SU-DHL-6 (cell line): ENCODE measurements around the gene CFAP68.

ENCODE experiments used
- H2AFZ ChIP-seq: fragments of 200-600 bp; sonication (generic); 2 replicates; pipeline ENCODE4 v1.6.1; 2014; ENCODE audit warnings: low read depth, mild to moderate bottlenecking, moderate library complexity, mixed read lengths, antibody characterized with exemption, low read length; ENCODE audit not compliant: severe bottlenecking
- H3F3A ChIP-seq: fragments of 200-600 bp; shearing (Covaris generic); 2 replicates; pipeline ENCODE4 v1.6.0; 2016; ENCODE audit warnings: antibody characterized with exemption, mild to moderate bottlenecking; ENCODE audit not compliant: insufficient read depth
- H3K27ac ChIP-seq: fragments of 200-600 bp; sonication (generic); 2 replicates; pipeline ENCODE4 v1.5.1; 2016; ENCODE audit warnings: low read depth, mild to moderate bottlenecking, low read length, moderate library complexity, mixed read lengths
- H3K27me3 ChIP-seq: fragments of 200-600 bp; sonication (generic), shearing (Covaris generic); 2 replicates; pipeline ENCODE4 v1.6.0; 2014; ENCODE audit warnings: mild to moderate bottlenecking, low read length
- H3K36me3 ChIP-seq: fragments of 200-600 bp; sonication (generic); 2 replicates; pipeline ENCODE4 v1.6.1; 2014; ENCODE audit warnings: mild to moderate bottlenecking, low read length, mixed read lengths
- H3K4me2 ChIP-seq: fragments of 300-600, 200-600 bp; shearing (Covaris generic), sonication (generic); 2 replicates; pipeline ENCODE4 v1.6.0; 2014; ENCODE audit warnings: low read length, low read depth, mild to moderate bottlenecking; ENCODE audit not compliant: poor library complexity, severe bottlenecking
- H3K4me3 ChIP-seq: fragments of 200-600 bp; sonication (generic); 2 replicates; pipeline ENCODE4 v1.5.1; 2014; ENCODE audit warnings: antibody characterized with exemption, low read length, mild to moderate bottlenecking, mixed read lengths; ENCODE audit not compliant: insufficient read depth, poor library complexity, severe bottlenecking
- H3K79me2 ChIP-seq: fragments of 200-600 bp; sonication (generic); 2 replicates; pipeline ENCODE4 v1.6.1; 2014; ENCODE audit warnings: mild to moderate bottlenecking, low read length, moderate library complexity; ENCODE audit not compliant: insufficient read depth
- H3K9ac ChIP-seq: fragments of 200-600 bp; sonication (generic); 2 replicates; pipeline ENCODE4 v1.7.0; 2014; ENCODE audit warnings: mild to moderate bottlenecking, low read length
- H3K9me2 ChIP-seq: fragments of 200-600 bp; sonication (generic); replicated peaks from 2 replicates; pipeline ENCODE4 v1.6.1; 2014; ENCODE audit warnings: low read length; ENCODE audit not compliant: insufficient read depth
- H3K9me3 ChIP-seq: fragments of 200-600 bp; sonication (generic); 2 replicates; pipeline ENCODE4 v1.6.1; 2014; ENCODE audit warnings: low read length, mixed read lengths; ENCODE audit not compliant: insufficient read depth
- H4K20me1 ChIP-seq: fragments of 200-600 bp; sonication (generic); 2 replicates; pipeline ENCODE4 v1.6.1; 2014; ENCODE audit warnings: low read depth, mild to moderate bottlenecking, antibody characterized with exemption, low read length, moderate library complexity, mixed read lengths
- CTCF ChIP-seq: fragments of 200-600 bp; sonication (generic); IDR thresholded peaks from one replicate; pipeline ENCODE4 v1.5.1; 2017; ENCODE audit warnings: antibody characterized with exemption, mild to moderate bottlenecking, low read length, moderate library complexity; ENCODE audit not compliant: insufficient read depth, poor library complexity, severe bottlenecking
- EZH2phosphoT487 ChIP-seq: fragments of 200-600 bp; sonication (generic), shearing (Covaris generic); conservative IDR thresholded peaks from 2 replicates; pipeline ENCODE4 v1.6.1; 2018; ENCODE audit warnings: mild to moderate bottlenecking, antibody characterized with exemption, low read length, moderate library complexity, mixed read lengths

CFAP68 gene

GRCh38 chr11:111841370-111842053 lies 37.8 kb upstream of the CFAP68 start:
- no peaks in the 10 kb centered on the region for H4K20me1 ChIP-seq
- H3K9me3 ChIP-seq, result no peaks in the 10 kb centered on the region
- no peak overlapping the region for H3K27ac ChIP-seq
- no peaks in the 10 kb centered on the region for H3K27me3 ChIP-seq
- no peaks in the 10 kb centered on the region for H3K79me2 ChIP-seq
- peaks cover 7% of the 10 kb centered on the region; the same call in 1 of the 2 replicates for H3K36me3 ChIP-seq
- no peaks in the 10 kb centered on the region for H3K9me2 ChIP-seq
- H2AFZ ChIP-seq, result no peak overlapping the region
- H3F3A ChIP-seq, result no peaks in the 10 kb centered on the region
- TF ChIP-seq CTCF (peak; percentile 70), EZH2phosphoT487 (no peak)
- H3K4me2 ChIP-seq, result no peak overlapping the region
- H3K4me3 ChIP-seq, result no peak overlapping the region
- no peak overlapping the region for H3K9ac ChIP-seq

- TF ChIP-seq CTCF (no peak), EZH2phosphoT487 (no peak)
- no peaks in the 10 kb centered on the region for H3F3A ChIP-seq
- H3K36me3 ChIP-seq, result peaks cover 2% of the 10 kb centered on the region; the same call in 1 of the 2 replicates
- H4K20me1 ChIP-seq, result no peaks in the 10 kb centered on the region
- no peak overlapping the region for H3K4me2 ChIP-seq
- no peak overlapping the region for H3K9ac ChIP-seq
- no peak overlapping the region for H3K27ac ChIP-seq
- H3K4me3 ChIP-seq, result no peak overlapping the region
- H3K79me2 ChIP-seq, result no peaks in the 10 kb centered on the region
- no peaks in the 10 kb centered on the region for H3K27me3 ChIP-seq
- no peaks in the 10 kb centered on the region for H3K9me2 ChIP-seq
- no peaks in the 10 kb centered on the region for H3K9me3 ChIP-seq
- H2AFZ ChIP-seq, result no peak overlapping the region
Observed at GRCh38 chr11:111843661-111844060, 35.7 kb upstream of the CFAP68 start.

- Histone ChIP-seq H4K20me1 (no peaks in the 10 kb centered on the region), H3K27me3 (no peaks in the 10 kb centered on the region), H3K79me2 (no peaks in the 10 kb centered on the region), H3K9me3 (no peaks in the 10 kb centered on the region), H3K27ac (no peak overlapping the region), H3K4me3 (no peak overlapping the region), H3K9ac (no peak overlapping the region), H3K36me3 (peaks cover 8% of the 10 kb centered on the region; the same call in 1 of the 2 replicates), H3K9me2 (no peaks in the 10 kb centered on the region), H3K4me2 (no peak overlapping the region), H2AFZ (no peak overlapping the region), H3F3A (no peaks in the 10 kb centered on the region)
- no peak for TF ChIP-seq EZH2phosphoT487
- no peak for TF ChIP-seq CTCF
Observed at GRCh38 chr11:111845276-111846028, 33.9 kb upstream of the CFAP68 start.
